GM12873 (cell line): ENCODE results near the gene PRIMA1.

Experiments
- TF ChIP-seq, protein P1 (sequence below): IDR thresholded peaks from 2 replicates; pipeline ENCODE4 v1.5.1; 2012; ENCODE audit warnings: low read depth, mild to moderate bottlenecking, moderate library complexity, low read length, control low read depth; ENCODE audit not compliant: insufficient read depth; ENCODE audit errors: missing control alignments

The PRIMA1 gene

DNA sequence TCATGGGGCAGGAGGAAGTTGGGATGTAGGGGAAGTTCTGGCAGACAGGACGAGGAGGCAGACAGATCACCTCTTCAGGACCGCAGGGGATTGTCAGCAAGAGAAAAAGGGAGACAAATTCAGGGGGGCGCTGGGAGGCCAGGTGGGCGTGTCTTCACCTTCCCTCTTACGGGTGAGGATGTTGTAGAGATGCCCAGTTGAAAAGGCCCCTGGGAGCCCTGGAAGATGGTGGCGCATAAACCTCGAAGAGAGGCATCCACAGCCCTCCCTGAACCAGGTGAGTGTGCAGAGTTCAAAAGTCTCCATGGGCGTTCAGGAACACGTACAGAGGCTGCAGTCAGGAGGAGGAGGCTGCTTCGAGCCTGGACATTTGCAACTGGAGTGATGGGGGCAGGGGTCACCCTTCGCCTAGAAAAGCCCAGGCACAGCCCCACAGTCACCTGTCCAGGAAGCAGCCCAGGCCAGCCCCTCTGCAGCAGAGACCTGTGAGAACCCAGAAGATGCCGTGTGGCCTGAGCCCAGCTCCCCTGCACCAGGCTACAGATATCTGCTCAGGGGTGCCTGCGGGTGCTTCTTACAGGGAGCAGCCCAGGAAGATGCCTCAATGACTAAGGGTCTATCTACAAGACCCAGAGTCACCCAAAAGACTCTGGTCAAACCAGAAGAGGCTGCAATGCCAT is 74.4 kb downstream of the PRIMA1 start:
- TF ChIP-seq, protein P1, sequence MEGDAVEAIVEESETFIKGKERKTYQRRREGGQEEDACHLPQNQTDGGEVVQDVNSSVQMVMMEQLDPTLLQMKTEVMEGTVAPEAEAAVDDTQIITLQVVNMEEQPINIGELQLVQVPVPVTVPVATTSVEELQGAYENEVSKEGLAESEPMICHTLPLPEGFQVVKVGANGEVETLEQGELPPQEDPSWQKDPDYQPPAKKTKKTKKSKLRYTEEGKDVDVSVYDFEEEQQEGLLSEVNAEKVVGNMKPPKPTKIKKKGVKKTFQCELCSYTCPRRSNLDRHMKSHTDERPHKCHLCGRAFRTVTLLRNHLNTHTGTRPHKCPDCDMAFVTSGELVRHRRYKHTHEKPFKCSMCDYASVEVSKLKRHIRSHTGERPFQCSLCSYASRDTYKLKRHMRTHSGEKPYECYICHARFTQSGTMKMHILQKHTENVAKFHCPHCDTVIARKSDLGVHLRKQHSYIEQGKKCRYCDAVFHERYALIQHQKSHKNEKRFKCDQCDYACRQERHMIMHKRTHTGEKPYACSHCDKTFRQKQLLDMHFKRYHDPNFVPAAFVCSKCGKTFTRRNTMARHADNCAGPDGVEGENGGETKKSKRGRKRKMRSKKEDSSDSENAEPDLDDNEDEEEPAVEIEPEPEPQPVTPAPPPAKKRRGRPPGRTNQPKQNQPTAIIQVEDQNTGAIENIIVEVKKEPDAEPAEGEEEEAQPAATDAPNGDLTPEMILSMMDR = no peak

DNA sequence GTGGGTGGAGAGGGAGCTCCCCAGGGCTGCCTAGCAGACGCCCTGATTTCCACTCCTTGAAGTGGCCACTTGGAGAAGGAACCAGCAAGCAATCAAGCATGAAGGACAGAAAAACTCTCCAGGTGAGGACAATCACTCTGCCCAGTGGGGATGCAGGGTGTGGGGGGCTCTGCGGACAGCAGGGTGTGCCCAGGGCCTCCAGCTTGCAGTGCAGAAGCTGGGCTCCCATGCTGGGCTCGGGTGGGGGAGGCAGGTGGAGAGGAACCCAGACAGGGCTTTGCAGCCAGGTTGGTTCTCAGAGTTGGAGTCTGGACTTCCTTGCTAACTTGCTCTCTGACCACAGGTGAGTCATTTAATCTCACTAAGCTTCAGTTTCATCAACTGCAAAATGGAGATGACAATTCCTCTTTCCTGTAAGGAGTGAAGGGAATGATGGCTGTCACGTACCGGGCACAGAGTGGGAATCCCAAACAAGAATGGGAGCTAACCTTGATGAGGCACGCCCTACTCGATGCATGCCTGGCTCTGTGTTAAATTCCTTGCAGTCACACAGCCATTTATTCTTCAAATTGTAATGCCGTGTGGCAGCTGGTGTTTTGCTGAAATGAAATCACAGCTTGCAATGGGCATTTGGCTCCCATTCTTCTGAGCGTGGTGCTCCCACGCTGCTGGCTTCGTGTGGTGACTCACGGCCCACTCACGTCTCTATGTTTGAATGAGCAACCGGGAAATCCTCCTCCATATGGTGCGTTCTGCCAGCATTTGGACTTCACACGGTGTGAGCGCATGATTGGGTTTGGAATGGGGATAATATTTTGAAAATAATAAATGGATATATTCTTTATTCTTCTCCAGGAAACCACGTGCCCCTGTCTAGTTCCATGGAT is 75.2 kb downstream of the PRIMA1 start:
- TF ChIP-seq, protein P1 = no peak

DNA sequence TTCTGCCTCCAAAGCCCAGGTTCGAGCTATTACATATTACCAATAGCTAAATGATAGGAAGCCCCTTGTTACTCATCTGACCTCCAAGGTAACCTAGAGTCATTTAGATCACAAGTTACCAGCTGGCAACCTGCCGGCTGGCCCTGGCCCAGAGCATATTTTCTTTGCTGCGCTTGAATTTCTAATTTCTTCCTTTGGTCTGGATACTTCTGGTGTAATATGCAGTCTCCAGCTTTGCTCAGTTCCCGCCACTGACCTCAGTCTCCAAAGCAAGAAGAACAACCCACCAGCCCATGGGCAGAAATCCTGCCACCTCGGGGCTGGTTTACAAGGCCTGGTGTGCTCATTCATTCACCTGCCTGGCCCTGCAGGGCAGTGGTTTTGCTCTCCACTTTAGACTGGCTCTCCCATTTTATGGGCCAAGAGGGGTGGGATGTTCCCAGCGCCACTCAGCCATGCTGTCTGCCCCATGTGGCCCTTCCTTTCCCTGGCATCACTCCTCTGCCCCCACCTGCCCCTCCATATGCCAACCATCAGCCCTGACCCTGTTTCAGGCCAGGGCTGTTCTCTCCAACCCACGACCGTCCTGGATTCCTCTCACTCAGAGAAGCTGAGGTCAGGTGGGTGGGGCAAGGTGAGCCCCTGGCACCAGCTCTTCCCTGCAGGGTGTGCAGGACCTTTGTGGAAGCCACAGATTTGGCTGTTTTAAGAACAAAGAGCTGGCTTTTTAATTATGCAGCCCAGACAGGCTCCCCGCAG is 76.0 kb downstream of the PRIMA1 start:
- TF ChIP-seq, protein P1 = no peak

DNA sequence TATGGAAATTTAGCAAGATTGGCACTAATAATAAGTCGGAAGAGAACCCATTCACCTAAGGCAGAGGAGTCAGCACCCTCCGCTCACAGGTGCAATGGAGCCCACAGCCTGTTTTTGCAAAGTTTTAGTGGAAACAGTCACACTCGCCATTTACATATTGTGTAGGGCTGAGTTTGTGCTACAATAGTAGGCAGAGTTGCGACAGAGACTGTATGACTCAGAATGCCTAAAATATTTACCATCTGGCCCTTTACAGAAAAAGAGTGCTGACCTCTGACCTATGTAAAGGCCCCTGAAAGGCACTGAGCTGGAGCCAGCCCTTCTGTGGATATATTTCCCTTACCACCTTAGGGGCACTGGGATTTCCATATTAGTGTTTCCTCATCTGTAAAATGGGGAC is 79.0 kb downstream of the PRIMA1 start:
- TF ChIP-seq, protein P1 = no peak

DNA sequence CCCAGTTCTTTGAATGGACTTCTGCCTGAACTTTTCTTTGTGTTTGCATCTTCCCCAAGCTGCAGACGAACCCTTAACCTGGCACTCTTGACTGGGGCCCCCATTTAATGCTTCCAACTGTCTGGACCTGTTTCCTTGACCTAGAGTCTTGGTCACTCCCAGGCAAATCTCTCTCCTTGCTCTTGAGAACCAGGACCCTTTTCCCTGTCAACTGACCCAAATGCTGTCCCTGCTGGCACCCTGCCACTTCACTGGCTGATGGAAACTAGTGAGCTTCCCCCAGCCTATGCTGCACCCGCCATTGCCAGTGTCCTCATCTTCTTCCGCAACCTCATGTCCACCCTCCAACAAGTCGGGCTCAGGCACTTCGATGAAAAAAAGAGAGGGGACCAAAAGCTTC is 79.5 kb downstream of the PRIMA1 start:
- TF ChIP-seq, protein P1 = no peak

DNA sequence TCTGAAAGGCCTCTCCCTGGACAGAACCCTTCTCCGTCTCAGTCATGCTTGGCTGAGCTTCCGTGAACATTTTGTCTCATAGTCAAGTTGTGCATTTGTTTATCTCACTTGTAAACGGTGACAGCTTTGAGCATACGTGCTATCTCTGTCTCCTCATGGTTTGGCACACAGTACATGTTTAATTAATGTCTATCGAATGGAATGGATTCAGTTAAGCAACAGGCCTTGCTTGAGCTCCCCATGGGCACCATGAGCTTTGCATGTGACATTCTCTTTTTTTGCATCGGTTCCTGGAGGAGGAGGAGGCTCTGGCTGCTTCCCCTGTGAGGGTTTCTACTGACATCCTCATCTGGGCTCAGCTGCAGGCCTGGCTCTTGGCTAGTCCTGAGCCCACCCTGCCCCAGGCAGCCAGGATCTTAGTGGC is 80.0 kb downstream of the PRIMA1 start:
- TF ChIP-seq, protein P1 = no peak

DNA sequence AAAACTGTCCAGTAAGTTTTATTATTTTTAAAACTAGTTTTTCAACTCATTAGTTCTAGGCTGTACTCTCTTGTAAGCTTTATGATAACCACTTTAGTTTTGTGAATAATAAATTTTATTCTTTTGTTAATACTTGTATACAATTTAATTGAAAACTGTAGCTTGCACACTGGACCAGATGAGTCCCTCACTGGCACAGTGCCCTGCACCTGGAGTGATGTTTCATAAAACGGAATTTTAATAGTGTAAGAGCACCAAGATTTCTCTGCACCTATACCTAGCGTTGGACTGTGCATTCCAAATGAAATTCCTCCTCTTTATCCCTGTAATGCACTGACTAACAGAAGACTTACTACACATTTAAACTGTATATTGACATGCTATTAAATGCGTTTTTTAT is 80.8 kb downstream of the PRIMA1 start:
- TF ChIP-seq, protein P1 = no peak
